ENCODE measurements around the gene RAF1. TPM values are rescaled to one million over a fixed set of nuclear protein-coding genes. Genes with fewer than 3 reads are reported as not detected.

RAF1 gene
- total and polyA plus RNA-seq, 2 of the 8 experiments (the other 6 are each of a cell fraction or from before 2014, with no cell fraction given) = 103 to 118 TPM

- Histone ChIP-seq H3K36me3 (ENCODE audit: control insufficient read depth in 2 of 4, insufficient read depth in 4 of 4, low read length in 3 of 4) (peaks cover 4 to 23% (median 7%) of the 10 kb centered on the region in 4 experiments; a peak in 6 of 8 replicates), H3K56ac (replicated peaks; ENCODE audit: insufficient read length, low read depth, low read length) (no peak overlapping the region), H4K91ac (replicated peaks; ENCODE audit: insufficient read length, low read length) (no peak overlapping the region), H2BK15ac (ENCODE audit: low read length) (no peak overlapping the region), H3K18ac (ENCODE audit: extremely low read depth, low read length) (no peak overlapping the region), H2AK5ac (ENCODE audit: low read depth, low read length) (no peak overlapping the region), H3K4me3 (ENCODE audit: extremely low read depth in 1 of 4, insufficient read depth in 2 of 4, low read depth in 3 of 4, low read length in 4 of 4) (no peak overlapping the region), H3K27ac (ENCODE audit: low read depth, low read length) (no peak overlapping the region), H2BK12ac (ENCODE audit: low read depth, low read length) (no peak overlapping the region), H3K4me1 (replicated peaks in 1 of 4; ENCODE audit: control insufficient read depth in 3 of 4, insufficient read depth in 4 of 4, low read length in 3 of 4) (no peaks in the 10 kb centered on the region), H3K27me3 (replicated peaks in 1 of 4; ENCODE audit: control insufficient read depth in 3 of 4, extremely low read depth in 1 of 4, insufficient read depth in 3 of 4, low read length in 3 of 4) (no peaks in the 10 kb centered on the region), H3K9ac (replicated peaks in 1 of 4; ENCODE audit: extremely low read depth in 1 of 4, low read depth in 3 of 4, low read length in 3 of 4) (no peak overlapping the region), H3K23ac (ENCODE audit: insufficient read length) (no peak overlapping the region), H4K8ac (ENCODE audit: extremely low read depth, insufficient read depth, low read length) (no peak overlapping the region), H3K79me1 (ENCODE audit: low read depth, low read length) (peaks cover 3% of the 10 kb centered on the region; the same call in 1 of the 2 replicates), H3K23me2 (ENCODE audit: low read depth, low read length) (no peaks in the 10 kb centered on the region), H2AFZ (ENCODE audit: low read length) (no peak overlapping the region), H3K9me3 (ENCODE audit: insufficient read depth in 2 of 2, low read depth in 1 of 2, low read length in 1 of 2) (no peaks in the 10 kb centered on the region), H3K4me2 (ENCODE audit: insufficient read depth in 1 of 2, low read depth in 2 of 2, low read length in 2 of 2) (no peak overlapping the region), H4K20me1 (replicated peaks in 1 of 2; ENCODE audit: control insufficient read depth in 1 of 2, insufficient read depth in 2 of 2, low read length in 2 of 2) (peaks cover 5 to 12% of the 10 kb centered on the region in 2 experiments), H3K14ac (ENCODE audit: insufficient read length) (no peak overlapping the region), H2BK20ac (ENCODE audit: low read length) (no peak overlapping the region), H2BK120ac (replicated peaks; ENCODE audit: low read depth, low read length) (no peak overlapping the region), H2BK5ac (ENCODE audit: low read depth, low read length) (no peak overlapping the region), H3K4ac (replicated peaks; ENCODE audit: insufficient read length, low read depth, low read length) (no peak overlapping the region), H3K79me2 (ENCODE audit: control insufficient read depth in 1 of 2, insufficient read depth in 2 of 2, low read length in 2 of 2) (peaks cover 10 to 67% of the 10 kb centered on the region in 2 experiments), H4K5ac (ENCODE audit: insufficient read length, low read depth, low read length) (no peak overlapping the region)
- CTCF ChIA-PET (ENCODE audit: partially characterized antibody) = interaction anchor here (1.4 kb wide), 1 partner anchor 77 kb away, joined by 3 read pairs; no protein-coding TSS in a partner anchor
- no peak for TF ChIP-seq CHD1 (IDR thresholded peaks at IDR 0.05; ENCODE audit: low read depth, low read length)
- no peak for TF ChIP-seq FOSL1 (IDR thresholded peaks at IDR 0.05; ENCODE audit: insufficient read depth, low read depth, low read length)
- POLR2A ChIA-PET (ENCODE audit: partially characterized antibody) = interaction anchor here (1.0 kb wide), 1 partner anchor 11 kb away, joined by 3 read pairs; no protein-coding TSS in a partner anchor
- DNase-seq (ENCODE audit: low read depth in 1 of 2, low spot score in 2 of 2) = no peak
- FAIRE-seq = no peak
These were observed 43.2 kb downstream of the RAF1 start for GRCh38 chr3:12620729-12621128.
